Epithelial cell of esophagus (primary cell): ENCODE data around the gene ULK4.

Experiments
- DNase-seq: peaks from one replicate; pipeline ENCODE4 v3.0.0; 2010; ENCODE audit warnings: low read depth
- H3K4me3 ChIP-seq: 2 replicates; pipeline ENCODE4 v1.5.1; 2011; ENCODE audit warnings: mild to moderate bottlenecking, low read length, control low read depth
- CTCF ChIP-seq: IDR thresholded peaks from 2 replicates; pipeline ENCODE4 v1.5.1; 2011; ENCODE audit warnings: low read depth, mild to moderate bottlenecking, low read length, control low read depth, inconsistent platforms; ENCODE audit not compliant: insufficient read depth; ENCODE audit errors: missing control alignments

ULK4 gene

GRCh38 chr3:41304593-41304992 is 657.3 kb downstream of the ULK4 start:
- no peak for TF ChIP-seq CTCF
- DNase-seq: peak; percentile 39
- H3K4me3 ChIP-seq: no peak overlapping the region

- H3K4me3 ChIP-seq: no peak overlapping the region
- no peak for TF ChIP-seq CTCF
Observed at GRCh38 chr3:41302295-41302694, 659.6 kb downstream of the ULK4 start.

GRCh38 chr3:41301548-41301947 is 660.4 kb downstream of the ULK4 start:
- peak; percentile 50 for DNase-seq
- TF ChIP-seq CTCF: no peak
- no peak overlapping the region for H3K4me3 ChIP-seq

More at GRCh38 chr3:41302295-41302694, 659.6 kb downstream of the ULK4 start:
- DNase-seq: no peak

GRCh38 chr3:41299036-41299435 is 662.9 kb downstream of the ULK4 start:
- no peak for TF ChIP-seq CTCF
- H3K4me3 ChIP-seq: no peak overlapping the region
- no peak for DNase-seq

- no peak overlapping the region for H3K4me3 ChIP-seq
Observed at GRCh38 chr3:41297750-41298149, 664.2 kb downstream of the ULK4 start.

GRCh38 chr3:41296556-41296955 is 665.3 kb downstream of the ULK4 start:
- DNase-seq: no peak

More at GRCh38 chr3:41297750-41298149, 664.2 kb downstream of the ULK4 start:
- DNase-seq: no peak
- TF ChIP-seq CTCF: no peak

More at GRCh38 chr3:41296556-41296955, 665.3 kb downstream of the ULK4 start:
- H3K4me3 ChIP-seq: no peak overlapping the region
- no peak for TF ChIP-seq CTCF
